Pancreas (tissue), 10 donors: ENCODE measurements around the gene SPEG. TPM values are rescaled to one million over a fixed set of nuclear protein-coding genes. Genes with fewer than 3 reads are reported as not detected.

Experiments
- ATAC-seq, 4 donors: fragments of 200-7000 bp; cut with Tn5 transposase; one replicate each; pipeline versions ENCODE4 v1.8.0 to v1.9.1; 2020; ENCODE audit warnings: mild to moderate bottlenecking in 4 of 4, moderate library complexity in 4 of 4
- DNase-seq, 6 donors: peaks; one replicate each; pipeline ENCODE4 v3.0.0-alpha.2; 2020
- FAIRE-seq: peaks from 2 replicates; lab custom pipeline; 2012; peaks lifted over from hg19 to GRCh38; lab: Jason Lieb, UNC
- H3K27ac ChIP-seq, 4 donors: fragments of 200-600 bp; sonication (generic); 1 replicate in 3 of 4; 2 replicates in 1 of 4; pipeline versions ENCODE4 v1.5.0 to v1.8.0; 2020
- H3K27me3 ChIP-seq, 4 donors: fragments of 200-600 bp; one replicate each; pipeline ENCODE4 v1.8.0; 2021
- H3K36me3 ChIP-seq, 3 donors: fragments of 200-600 bp; sonication (generic) in 1 of 3; one replicate each; pipeline versions ENCODE4 v1.5.0 to v1.8.0; 2020 to 2021
- H3K4me1 ChIP-seq, 3 donors: fragments of 200-600 bp; one replicate each; pipeline ENCODE4 v1.8.0; 2021
- H3K4me3 ChIP-seq, 4 donors: fragments of 200-600 bp; sonication (generic) in 2 of 4; one replicate each; pipeline versions ENCODE4 v1.5.0 to v1.8.0; 2020 to 2021
- H3K9me3 ChIP-seq, 4 donors: fragments of 200-600 bp; one replicate each; pipeline ENCODE4 v1.8.0; 2021
- WGBS, 2 donors: extraction: QIAGEN DNeasy Blood & Tissue Kit; methylation state at CpG; one replicate each; pipeline ENCODE4 v1.1.7; 2013; 5-methylcytosine and 5-hydroxymethylcytosine counted together
- intact Hi-C, 3 donors: fragments of 100-400 bp; cut with DNase I; formaldehyde crosslinking; loops; one replicate each; pipeline versions ENCODE4 v1.11.1 to v1.14.2; 2022
- polyA plus RNA-seq, 2 donors: library from polyadenylated mRNA; stranded (reverse); fragments of 200-250 nt; gene quantifications; one replicate each; pipeline ENCODE4 v1.2.3, GENCODE V29; 2013
- total RNA-seq, 6 donors: library from RNA; stranded (reverse); fragmentation: NEBNext Ultra II Directional in 4 of 6; extraction: Animal tissue kit (Norgen Biotek cat#: 25700) in 4 of 6; gene quantifications; one replicate each; pipeline versions ENCODE4 v1.2.1 to v1.2.4, GENCODE V29; 2021 to 2023
- TF ChIP-seq, protein P1 (sequence below), 4 donors: fragments of 200-600 bp; sonication (generic) in 3 of 4; IDR thresholded peaks; one replicate each; pipeline versions ENCODE4 v1.5.0 to v1.8.0; 2021; ENCODE audit warnings: antibody characterized with exemption in 4 of 4
- donor health status: healthy with polysubstance abuse.
- donor health status: DM: no; HTN: no; CAD: no; lungs with moderate emphysema.
- donor health status: DM: no; HTN: no; CAD: no.
- donor health status: control.
- donor health status: control.
- donor health status: Bipolar disorder and iron deficiency.
- donor health status: DM: yes; HTN: yes; CAD: no.
- donor health status: DM: no; HTN: no; CAD: no.
- donor health status: DM: no; HTN: no; CAD: no.
- donor health status: DM: yes; HTN: yes; CAD: no.

Gene SPEG
- total and polyA plus RNA-seq, 8 donors, result 2.6 to 33.3 (median 4.2) TPM

DNA sequence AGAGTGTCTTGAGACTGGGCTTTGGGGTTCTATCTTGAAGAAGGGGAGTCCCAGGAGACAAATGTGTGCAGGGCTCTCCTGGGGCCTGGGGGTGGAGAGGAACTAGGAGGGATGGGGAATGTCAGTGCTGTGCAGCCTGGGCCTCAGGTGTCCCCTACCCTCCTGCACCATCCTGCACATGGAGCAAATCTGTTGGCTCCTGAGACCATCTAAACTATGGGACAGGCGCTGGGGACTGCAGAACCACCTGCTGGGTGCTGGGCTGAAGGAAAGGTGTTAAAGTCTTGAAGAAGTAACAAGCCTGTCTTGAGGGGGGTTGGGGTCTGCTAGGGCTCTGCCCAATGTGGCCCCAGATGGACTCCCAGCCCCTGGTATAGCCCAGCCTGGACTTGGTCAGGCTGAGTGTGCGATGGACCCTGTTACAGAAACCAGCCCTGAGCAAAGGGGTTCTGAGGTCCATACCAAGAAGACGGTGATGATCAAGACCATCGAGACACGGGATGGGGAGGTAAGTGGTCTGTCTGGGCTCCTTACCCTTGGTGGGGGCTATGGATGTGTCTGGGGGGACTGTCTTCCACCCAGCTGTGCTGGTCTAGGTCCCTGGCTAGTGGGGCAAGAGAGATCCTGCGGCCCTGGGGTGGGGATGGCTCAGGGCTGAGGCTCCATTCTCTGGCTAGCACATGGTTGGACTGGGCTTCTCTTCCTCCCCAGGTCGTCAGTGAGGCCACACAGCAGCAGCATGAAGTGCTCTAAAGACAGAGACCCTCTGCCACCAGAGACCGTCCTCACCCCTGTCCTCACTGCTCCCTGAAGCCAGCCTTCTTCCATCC, 9.2 kb upstream of the SPEG start:
- no peak overlapping the region for H3K4me3 ChIP-seq
- TF ChIP-seq, protein P1, sequence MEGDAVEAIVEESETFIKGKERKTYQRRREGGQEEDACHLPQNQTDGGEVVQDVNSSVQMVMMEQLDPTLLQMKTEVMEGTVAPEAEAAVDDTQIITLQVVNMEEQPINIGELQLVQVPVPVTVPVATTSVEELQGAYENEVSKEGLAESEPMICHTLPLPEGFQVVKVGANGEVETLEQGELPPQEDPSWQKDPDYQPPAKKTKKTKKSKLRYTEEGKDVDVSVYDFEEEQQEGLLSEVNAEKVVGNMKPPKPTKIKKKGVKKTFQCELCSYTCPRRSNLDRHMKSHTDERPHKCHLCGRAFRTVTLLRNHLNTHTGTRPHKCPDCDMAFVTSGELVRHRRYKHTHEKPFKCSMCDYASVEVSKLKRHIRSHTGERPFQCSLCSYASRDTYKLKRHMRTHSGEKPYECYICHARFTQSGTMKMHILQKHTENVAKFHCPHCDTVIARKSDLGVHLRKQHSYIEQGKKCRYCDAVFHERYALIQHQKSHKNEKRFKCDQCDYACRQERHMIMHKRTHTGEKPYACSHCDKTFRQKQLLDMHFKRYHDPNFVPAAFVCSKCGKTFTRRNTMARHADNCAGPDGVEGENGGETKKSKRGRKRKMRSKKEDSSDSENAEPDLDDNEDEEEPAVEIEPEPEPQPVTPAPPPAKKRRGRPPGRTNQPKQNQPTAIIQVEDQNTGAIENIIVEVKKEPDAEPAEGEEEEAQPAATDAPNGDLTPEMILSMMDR (IDR thresholded peaks at IDR 0.05), result no peak
- H3K9me3 ChIP-seq, result no peaks in the 10 kb centered on the region
- no peak for DNase-seq
- FAIRE-seq, result no peak
- no peaks in the 10 kb centered on the region for H3K4me1 ChIP-seq
- H3K36me3 ChIP-seq, result no peaks in the 10 kb centered on the region
- intact Hi-C loops, result no loop called here
- no peak overlapping the region for H3K27ac ChIP-seq
- no peaks in the 10 kb centered on the region for H3K27me3 ChIP-seq
- 62 to 83% methylated on average over 8 of the region's 8 CpGs for WGBS, 2 donors
- ATAC-seq, result no peak

- no peaks in the 10 kb centered on the region for H3K9me3 ChIP-seq
- H3K4me3 ChIP-seq, result no peak overlapping the region
- WGBS, 2 donors, result 53 to 78% methylated on average over 7 of the region's 7 CpGs
- H3K4me1 ChIP-seq, result no peaks in the 10 kb centered on the region
- intact Hi-C loops, result no loop called here
- TF ChIP-seq, protein P1 (IDR thresholded peaks at IDR 0.05), result no peak
- H3K27me3 ChIP-seq, result no peaks in the 10 kb centered on the region
- H3K36me3 ChIP-seq, result no peaks in the 10 kb centered on the region
- FAIRE-seq (no peak), ATAC-seq (no peak), DNase-seq (no peak)
- H3K27ac ChIP-seq, result no peak overlapping the region
These were observed 8.6 kb upstream of the SPEG start for GRCh38 chr2:219426068-219426443.

DNA sequence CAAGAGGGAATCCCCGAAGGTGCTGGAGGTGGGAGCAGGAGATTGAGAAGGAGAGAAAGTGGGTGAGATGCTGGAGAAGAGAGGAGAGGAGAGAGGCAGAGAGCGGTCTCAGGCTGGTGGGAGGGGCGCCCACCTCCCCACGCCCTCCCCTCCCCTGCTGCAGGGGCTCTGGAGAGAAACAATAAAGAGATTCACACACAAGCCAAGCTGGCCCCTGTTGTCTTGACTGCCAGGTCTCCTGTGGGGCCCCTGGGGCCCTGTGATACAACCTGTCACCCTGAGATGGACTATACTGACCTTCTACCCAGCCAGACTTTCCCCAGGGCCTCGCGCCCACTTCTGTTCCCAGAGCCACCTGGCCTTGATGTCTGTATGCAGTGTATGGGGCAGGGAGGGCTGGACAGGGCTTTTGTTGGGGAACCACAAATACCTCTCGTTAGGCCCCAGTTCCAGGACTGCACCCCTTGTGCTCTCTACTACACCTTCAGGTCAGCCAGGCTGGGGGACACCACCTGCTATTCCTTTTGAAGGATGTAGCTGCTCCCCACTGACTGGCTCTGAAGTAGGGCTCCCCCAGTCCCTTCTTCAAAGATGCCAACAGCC, 8.0 kb upstream of the SPEG start:
- TF ChIP-seq, protein P1 (IDR thresholded peaks at IDR 0.05), result no peak
- no peaks in the 10 kb centered on the region for H3K4me1 ChIP-seq
- H3K27ac ChIP-seq, result no peak overlapping the region
- WGBS, 2 donors, result 64 to 65% methylated on average over 7 of the region's 7 CpGs
- FAIRE-seq (no peak), ATAC-seq (no peak), DNase-seq (no peak)
- intact Hi-C loops, result no loop called here
- H3K27me3 ChIP-seq, result no peaks in the 10 kb centered on the region
- H3K4me3 ChIP-seq, result no peak overlapping the region
- no peaks in the 10 kb centered on the region for H3K9me3 ChIP-seq
- no peaks in the 10 kb centered on the region for H3K36me3 ChIP-seq

GRCh38 chr2:219428469-219428868, 6.2 kb upstream of the SPEG start:
- no peak for FAIRE-seq
- intact Hi-C loops, result no loop called here

More at GRCh38 chr2:219428469-219428868, 6.2 kb upstream of the SPEG start:
- no peaks in the 10 kb centered on the region for H3K27me3 ChIP-seq
- no peaks in the 10 kb centered on the region for H3K9me3 ChIP-seq
- no peak overlapping the region for H3K4me3 ChIP-seq
- H3K4me1 ChIP-seq, result no peaks in the 10 kb centered on the region
- ATAC-seq (no peak), DNase-seq (no peak)
- no peaks in the 10 kb centered on the region for H3K36me3 ChIP-seq
- TF ChIP-seq, protein P1 (IDR thresholded peaks at IDR 0.05), result no peak
- H3K27ac ChIP-seq, result no peak overlapping the region
